ENCODE results near the gene LGI1.

LGI1 gene

GRCh38 chr10:93749218-93749799 is 8.4 kb upstream of the LGI1 start:
- Histone ChIP-seq H3K4me3 (ENCODE audit: insufficient read depth, low read length, poor library complexity, severe bottlenecking) (no peak overlapping the region), H3F3A (ENCODE audit: insufficient read depth) (no peaks in the 10 kb centered on the region), H3K36me3 (ENCODE audit: low read length) (no peaks in the 10 kb centered on the region), H3K9me2 (replicated peaks; ENCODE audit: insufficient read depth, low read length) (no peaks in the 10 kb centered on the region), H3K9ac (ENCODE audit: low read length) (no peak overlapping the region), H3K9me3 (ENCODE audit: insufficient read depth, low read length) (no peaks in the 10 kb centered on the region), H3K4me2 (ENCODE audit: low read depth, low read length, poor library complexity, severe bottlenecking) (no peak overlapping the region), H4K20me1 (ENCODE audit: low read depth, low read length) (no peaks in the 10 kb centered on the region), H3K27me3 (ENCODE audit: low read length) (no peaks in the 10 kb centered on the region), H3K27ac (ENCODE audit: low read depth, low read length) (no peak overlapping the region), H2AFZ (ENCODE audit: low read depth, low read length, severe bottlenecking) (no peak overlapping the region), H3K79me2 (ENCODE audit: insufficient read depth, low read length) (no peaks in the 10 kb centered on the region)
- TF ChIP-seq CTCF (IDR thresholded peaks at IDR 0.05; ENCODE audit: insufficient read depth, low read length, poor library complexity, severe bottlenecking) (no peak), EZH2phosphoT487 (conservative IDR thresholded peaks at IDR 0.05; ENCODE audit: low read length) (no peak)

- no peaks in the 10 kb centered on the region for H3K9me3 ChIP-seq (ENCODE audit: insufficient read depth, low read length)
- H3K9me2 ChIP-seq (replicated peaks; ENCODE audit: insufficient read depth, low read length): no peaks in the 10 kb centered on the region
- H3K4me2 ChIP-seq (ENCODE audit: low read depth, low read length, poor library complexity, severe bottlenecking): no peak overlapping the region
- H3K36me3 ChIP-seq (ENCODE audit: low read length): no peaks in the 10 kb centered on the region
- TF ChIP-seq CTCF (IDR thresholded peaks at IDR 0.05; ENCODE audit: insufficient read depth, low read length, poor library complexity, severe bottlenecking) (no peak), EZH2phosphoT487 (conservative IDR thresholded peaks at IDR 0.05; ENCODE audit: low read length) (no peak)
- H3K27ac ChIP-seq (ENCODE audit: low read depth, low read length): no peak overlapping the region
- no peaks in the 10 kb centered on the region for H3K79me2 ChIP-seq (ENCODE audit: insufficient read depth, low read length)
- H3K27me3 ChIP-seq (ENCODE audit: low read length): no peaks in the 10 kb centered on the region
- no peak overlapping the region for H3K9ac ChIP-seq (ENCODE audit: low read length)
- no peaks in the 10 kb centered on the region for H4K20me1 ChIP-seq (ENCODE audit: low read depth, low read length)
- H3F3A ChIP-seq (ENCODE audit: insufficient read depth): no peaks in the 10 kb centered on the region
- no peak overlapping the region for H2AFZ ChIP-seq (ENCODE audit: low read depth, low read length, severe bottlenecking)
- H3K4me3 ChIP-seq (ENCODE audit: insufficient read depth, low read length, poor library complexity, severe bottlenecking): no peak overlapping the region
Observed at GRCh38 chr10:93751124-93751523, 6.6 kb upstream of the LGI1 start.

GRCh38 chr10:93751832-93752231 is 5.9 kb upstream of the LGI1 start:
- Histone ChIP-seq H3K9me2 (replicated peaks; ENCODE audit: insufficient read depth, low read length) (no peaks in the 10 kb centered on the region), H3F3A (ENCODE audit: insufficient read depth) (no peaks in the 10 kb centered on the region), H3K4me2 (ENCODE audit: low read depth, low read length, poor library complexity, severe bottlenecking) (peak overlapping the region; percentile 16), H3K36me3 (ENCODE audit: low read length) (no peaks in the 10 kb centered on the region), H3K4me3 (ENCODE audit: insufficient read depth, low read length, poor library complexity, severe bottlenecking) (no peak overlapping the region), H3K27me3 (ENCODE audit: low read length) (no peaks in the 10 kb centered on the region), H3K9me3 (ENCODE audit: insufficient read depth, low read length) (no peaks in the 10 kb centered on the region), H3K9ac (ENCODE audit: low read length) (no peak overlapping the region), H3K79me2 (ENCODE audit: insufficient read depth, low read length) (no peaks in the 10 kb centered on the region), H4K20me1 (ENCODE audit: low read depth, low read length) (no peaks in the 10 kb centered on the region), H2AFZ (ENCODE audit: low read depth, low read length, severe bottlenecking) (no peak overlapping the region), H3K27ac (ENCODE audit: low read depth, low read length) (no peak overlapping the region)
- TF ChIP-seq CTCF (IDR thresholded peaks at IDR 0.05; ENCODE audit: insufficient read depth, low read length, poor library complexity, severe bottlenecking) (no peak), EZH2phosphoT487 (conservative IDR thresholded peaks at IDR 0.05; ENCODE audit: low read length) (no peak)

All from SU-DHL-6 (cell line).